Measurements from ENCODE around the gene SIGLEC7.

GRCh38 chr19:51181377-51181912 is 39.3 kb downstream of the SIGLEC7 start:
- TF ChIP-seq CTCF (IDR thresholded peaks at IDR 0.05) (no peak), POLR2A (IDR thresholded peaks at IDR 0.05) (no peak)
